ENCODE data around the gene ZC3H7B.
"Not testable (repeated sequence)": the region's sequence is repeated elsewhere in the genome, so short reads cannot be mapped to it uniquely, and the experiment has no call there.

The ZC3H7B gene

GRCh38 chr22:41285820-41286638 is 15.3 kb upstream of the ZC3H7B start, which contains the start of gene RANGAP1:
TSS of gene RANGAP1 (minus strand) at chr22:41286187. CDS start at chr22:41281044, 5,143 bp downstream.
- peak; percentile 96 for DNase-seq (ENCODE audit: low read depth)

GRCh38 chr22:41286639-41287091 is 14.7 kb upstream of the ZC3H7B start:
- peak; percentile 16 for DNase-seq (ENCODE audit: low read depth)

DNA sequence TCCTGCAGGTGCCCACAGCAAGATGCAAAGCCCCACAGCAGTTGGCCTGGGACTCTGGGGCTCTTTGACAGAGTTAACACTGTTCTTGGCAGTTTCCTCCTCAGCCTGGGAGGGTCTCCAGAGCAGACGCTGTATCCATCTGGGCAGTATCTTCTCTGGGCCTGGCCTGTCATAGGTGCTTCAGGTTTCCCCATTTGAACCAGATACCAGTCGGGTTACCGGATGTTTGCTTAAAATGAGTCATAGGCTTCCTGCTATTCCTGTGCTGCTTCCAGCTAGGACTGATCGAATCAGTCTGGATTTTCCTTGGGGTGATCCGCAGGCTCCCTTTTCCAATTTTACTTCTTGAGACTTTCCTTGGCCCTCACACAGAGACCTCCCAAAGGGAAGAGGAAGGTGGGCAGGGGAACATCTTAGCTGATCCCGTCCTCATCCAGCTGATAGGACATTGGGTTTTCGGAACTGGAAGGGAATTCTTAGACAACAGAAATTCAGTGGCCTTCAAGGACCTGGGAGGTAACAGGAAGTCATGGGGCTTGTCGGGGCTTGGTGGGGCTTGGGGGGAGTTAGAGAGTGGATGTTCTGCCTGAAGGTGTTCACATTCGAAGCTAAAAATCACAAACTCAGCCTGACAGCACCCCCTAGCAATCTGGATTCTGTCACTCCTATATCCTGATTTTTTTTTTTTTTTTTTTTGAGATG is 12.9 kb upstream of the ZC3H7B start:
- no peak for DNase-seq (ENCODE audit: low read depth)

- no peak for DNase-seq (ENCODE audit: low read depth)
Measured at GRCh38 chr22:41289671-41290070, 11.7 kb upstream of the ZC3H7B start.

DNA sequence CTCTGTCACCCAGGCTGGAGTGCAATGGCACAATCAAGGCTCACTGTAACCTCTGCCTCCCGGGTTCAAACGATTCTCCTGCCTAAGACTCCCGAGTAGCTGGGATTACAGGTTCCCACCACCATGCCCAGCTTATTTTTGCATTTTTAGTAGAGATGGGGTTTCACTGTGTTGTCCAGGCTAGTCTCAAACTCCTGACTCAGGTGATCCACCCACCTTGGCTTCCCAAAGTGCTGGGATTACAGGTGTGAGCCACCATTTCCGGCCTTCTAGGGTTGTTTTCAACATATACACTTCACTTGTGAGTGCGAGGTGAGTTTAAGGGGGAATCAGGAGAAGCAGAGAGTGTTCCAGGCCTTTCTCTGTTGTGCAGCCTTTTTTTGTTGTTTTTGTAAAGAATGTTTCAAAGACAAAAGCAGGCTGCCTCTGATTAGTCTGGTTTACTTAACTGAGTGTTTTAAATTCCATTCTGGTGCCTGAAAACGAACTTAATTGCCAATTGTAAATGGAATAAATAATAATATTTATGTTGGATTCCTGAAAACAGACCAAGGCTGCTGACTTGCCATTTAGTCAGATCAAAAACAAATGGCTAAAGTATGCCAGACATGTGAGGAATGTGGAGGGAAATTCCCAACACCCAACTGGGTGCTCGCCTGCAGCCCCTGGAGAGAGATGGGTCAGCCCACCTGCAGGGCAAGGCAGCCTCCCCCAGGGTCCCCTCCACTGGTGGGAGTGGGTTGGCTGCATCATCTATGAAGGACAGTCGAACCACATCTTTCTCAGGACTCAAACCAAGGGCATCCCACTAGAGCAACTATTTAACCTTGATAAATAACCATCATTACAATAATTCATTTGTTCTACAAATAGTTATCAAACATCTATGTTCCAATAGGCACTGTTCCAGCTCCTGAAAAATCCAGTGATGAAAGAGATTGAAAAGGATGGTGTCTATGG is 10.8 kb upstream of the ZC3H7B start:
- DNase-seq (ENCODE audit: low read depth) = no peak

DNA sequence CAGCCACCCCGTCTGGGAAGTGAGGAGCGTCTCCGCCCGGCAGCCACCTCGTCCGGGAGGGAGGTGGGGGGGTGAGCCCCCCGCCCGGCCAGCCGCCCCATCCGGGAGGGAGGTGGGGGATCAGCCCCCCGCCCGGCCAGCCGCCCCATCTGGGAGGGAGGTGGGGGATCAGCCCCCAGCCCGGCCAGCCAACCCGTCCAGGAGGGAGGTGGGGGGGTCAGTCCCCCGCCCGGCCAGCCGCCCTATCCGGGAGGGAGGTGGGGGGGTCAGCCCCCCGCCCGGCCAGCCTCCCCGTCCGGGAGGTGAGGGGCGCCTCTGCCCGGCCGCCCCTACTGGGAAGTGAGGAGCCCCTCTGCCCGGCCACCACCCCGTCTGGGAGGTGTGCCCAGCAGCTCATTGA is 6.5 kb upstream of the ZC3H7B start:
- DNase-seq (ENCODE audit: low read depth) = not testable (repeated sequence)

GRCh38 chr22:41296826-41297667 is 4.3 kb upstream of the ZC3H7B start:
- DNase-seq (ENCODE audit: low read depth) = no peak

GRCh38 chr22:41300661-41301060 is 664 bp upstream of the ZC3H7B start:
- no peak for DNase-seq (ENCODE audit: low read depth)

DNA sequence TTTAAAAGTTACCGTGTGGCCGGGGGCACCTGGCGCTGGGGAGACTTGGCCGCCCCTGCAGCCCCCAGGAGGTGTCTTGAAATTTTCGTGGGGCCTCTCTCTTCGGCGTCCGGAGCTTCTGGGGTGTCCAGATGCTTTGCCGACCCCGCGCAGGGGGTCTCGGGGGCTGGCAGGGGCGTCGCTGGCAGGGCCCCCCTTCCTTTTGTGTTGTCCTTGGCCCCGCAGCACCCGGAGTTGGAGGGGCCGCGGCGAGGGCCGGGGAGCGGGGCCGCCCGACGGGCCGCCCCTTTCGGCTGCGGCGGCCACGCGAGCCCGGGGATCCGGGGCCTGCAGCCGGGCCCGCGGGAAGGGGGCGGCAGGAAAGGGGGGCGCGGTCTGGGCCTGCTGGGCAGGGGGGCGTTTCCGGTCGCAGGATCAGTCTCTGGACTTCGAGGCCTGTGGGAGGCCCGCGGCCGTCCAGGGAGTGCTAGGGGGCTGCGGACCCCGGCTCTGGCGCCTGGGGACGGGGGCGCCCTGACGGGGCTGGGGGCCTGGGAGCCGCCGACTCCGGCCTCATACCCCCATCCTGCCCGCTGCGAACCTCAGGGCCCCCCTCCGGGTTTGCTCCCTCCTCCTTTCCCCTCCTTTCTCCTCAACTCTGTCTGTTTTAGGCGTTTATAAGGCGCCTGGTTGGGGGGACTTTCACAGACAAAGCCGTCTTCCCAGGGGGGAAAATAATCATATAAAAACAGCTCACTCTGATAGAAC is 869 bp downstream of the ZC3H7B start:
- no peak for DNase-seq (ENCODE audit: low read depth)

DNA sequence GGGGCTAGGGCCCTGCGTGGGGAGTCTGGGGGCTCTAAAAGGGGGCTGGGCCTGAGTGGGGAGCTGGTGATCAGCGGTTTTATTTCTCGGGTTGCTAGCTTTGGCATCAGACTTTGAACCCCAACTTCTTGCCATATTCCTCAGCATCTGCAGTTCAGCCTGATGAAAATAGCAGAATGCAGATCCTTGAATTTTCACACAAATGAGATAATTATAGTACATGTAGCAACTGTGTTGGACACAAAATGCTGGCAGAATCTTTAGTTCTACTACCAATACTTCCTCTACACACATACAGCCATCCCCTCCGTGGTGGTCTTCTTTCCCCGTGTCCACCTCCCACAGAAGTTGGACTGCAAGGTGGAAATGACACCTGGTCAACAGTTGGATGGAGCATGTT is 1.5 kb downstream of the ZC3H7B start:
- no peak for DNase-seq (ENCODE audit: low read depth)

DNA sequence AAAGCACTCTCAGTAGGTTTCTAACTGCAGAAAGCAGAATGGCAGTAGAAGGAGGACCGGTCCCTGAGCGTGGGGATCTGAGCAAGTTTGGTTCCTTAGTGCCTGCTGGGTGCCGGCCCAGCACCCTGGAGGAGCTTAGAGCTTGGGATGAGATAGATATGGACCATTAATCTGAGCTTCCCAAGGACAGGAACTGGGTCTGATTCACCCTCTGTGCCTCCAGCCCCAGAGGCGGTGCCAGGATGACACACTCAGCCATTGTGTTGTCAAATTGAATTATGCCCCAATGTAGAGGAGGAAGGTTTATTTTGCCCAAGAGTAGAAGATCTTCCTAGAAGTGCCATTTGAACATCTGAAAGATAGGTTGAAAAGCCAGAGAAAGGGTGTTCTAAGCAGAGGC is 4.3 kb downstream of the ZC3H7B start:
- no peak for DNase-seq (ENCODE audit: low read depth)

DNA sequence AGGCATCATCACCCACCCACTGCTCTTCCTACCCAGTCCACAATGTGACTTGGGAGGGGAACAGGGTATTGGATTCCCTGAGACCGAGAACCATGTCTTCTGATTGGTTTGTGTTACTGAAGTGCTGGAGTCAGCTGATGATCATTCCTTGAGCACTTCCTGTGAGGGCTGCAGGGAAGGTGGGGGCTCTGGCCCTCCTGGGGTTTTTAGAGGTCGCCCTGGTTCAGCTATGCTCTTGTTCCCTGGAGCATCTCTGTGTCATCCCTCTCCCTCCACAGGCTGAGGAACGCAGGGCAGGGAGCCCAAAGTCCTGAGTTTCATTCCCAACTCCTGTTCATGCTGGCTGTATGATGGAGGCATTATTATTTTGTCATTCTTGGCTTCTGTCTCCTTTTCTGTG is 6.7 kb downstream of the ZC3H7B start:
- no peak for DNase-seq (ENCODE audit: low read depth)

GRCh38 chr22:41308544-41308947 is 7.2 kb downstream of the ZC3H7B start:
- DNase-seq (ENCODE audit: low read depth) = no peak

DNA sequence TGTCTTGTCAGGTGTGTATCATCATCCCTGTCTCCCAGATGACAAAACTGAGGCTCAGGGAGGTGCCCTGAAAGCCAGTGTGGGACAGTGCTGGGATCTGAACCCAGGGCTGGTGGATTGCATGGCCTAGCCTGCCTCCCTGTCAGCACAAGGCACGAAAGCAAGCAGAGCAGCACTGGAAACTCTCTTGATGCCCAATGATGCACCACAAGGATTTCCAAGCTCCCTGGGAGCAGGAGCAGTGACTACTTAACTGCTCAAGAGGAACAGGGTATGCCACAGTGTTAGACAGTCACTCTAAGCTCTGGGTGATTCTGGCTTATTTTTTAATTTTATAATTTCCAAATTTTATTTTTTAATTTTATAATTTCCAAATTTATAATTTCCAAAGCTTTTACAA is 9.0 kb downstream of the ZC3H7B start:
- DNase-seq (ENCODE audit: low read depth) = no peak

- DNase-seq (ENCODE audit: low read depth) = no peak
Measured at GRCh38 chr22:41311487-41311886, 10.2 kb downstream of the ZC3H7B start.

DNA sequence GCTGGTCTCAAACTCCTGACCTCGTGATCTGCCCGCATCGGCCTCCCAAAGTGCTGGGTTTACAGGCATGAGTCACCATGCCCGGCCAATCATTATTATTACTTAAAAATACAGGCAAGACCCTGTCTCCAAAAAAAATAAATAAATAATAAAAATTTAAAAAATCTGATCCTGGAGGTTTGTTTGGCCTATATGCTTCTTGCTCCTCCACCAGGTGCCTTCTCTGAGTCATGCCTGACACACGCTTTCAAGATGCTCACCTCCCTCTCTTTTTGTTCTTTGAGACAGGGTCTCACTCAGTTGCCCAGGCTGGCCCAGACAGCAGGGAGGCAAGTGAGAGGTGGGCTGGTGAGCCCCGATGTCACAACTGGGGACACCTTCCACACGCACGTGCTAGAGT is 13.5 kb downstream of the ZC3H7B start:
- no peak for DNase-seq (ENCODE audit: low read depth)

DNA sequence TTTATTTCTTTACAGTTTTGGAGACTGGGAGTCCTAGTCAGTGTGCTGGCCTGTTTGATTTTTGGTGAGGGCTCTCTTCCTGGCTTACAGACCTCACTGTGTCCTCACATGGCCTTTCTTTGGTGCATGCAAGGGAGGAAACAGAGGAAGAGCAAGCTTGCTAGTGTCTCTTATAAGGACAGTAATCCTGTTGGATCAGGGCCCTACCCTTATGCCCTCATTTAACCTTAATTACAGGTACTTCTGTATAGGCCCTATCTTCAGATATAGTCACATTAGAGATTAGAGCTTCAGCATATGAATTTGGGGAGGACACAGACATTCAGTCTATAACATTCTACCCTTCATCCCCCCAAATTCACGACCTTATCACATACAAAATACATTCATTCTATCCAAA is 14.3 kb downstream of the ZC3H7B start:
- no peak for DNase-seq (ENCODE audit: low read depth)

DNA sequence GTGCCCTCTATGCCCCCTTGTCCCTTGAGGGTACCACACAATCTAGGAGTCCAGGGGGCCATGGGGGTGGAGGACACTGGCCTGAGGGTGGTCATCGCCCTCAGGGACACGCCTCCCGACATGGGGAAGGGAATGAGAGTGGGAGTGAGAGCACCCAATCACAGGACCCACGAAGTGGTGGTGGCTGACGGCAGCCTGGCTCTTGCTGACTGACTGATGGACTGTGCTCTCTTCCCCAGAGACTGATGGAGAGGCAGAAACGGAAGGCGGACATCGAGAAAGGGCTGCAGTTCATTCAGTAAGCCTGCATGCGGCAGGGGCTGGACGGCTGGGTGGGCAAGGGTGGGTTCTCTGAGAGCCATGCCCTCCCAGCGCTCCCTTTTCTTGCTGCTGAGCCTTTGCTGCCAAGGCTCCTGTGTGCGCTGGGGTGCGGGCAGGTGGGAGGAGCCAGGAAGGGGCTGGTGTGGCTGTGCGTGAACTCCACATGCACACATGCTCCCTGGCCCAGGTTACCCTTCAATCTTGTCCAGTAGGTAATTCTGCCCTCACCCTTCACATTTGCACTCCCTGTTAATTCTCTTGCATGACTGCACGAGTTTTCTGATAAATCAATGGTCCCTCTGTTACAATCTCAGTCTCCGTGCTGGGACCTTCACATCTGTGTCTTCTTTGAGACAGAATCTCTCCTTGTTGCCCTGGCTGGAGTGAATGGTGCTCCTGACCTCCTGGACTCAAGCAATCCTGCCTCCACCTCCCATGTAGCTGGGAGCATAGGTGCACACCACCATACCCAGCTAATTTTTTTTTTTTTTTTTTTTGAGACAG is 19.3 kb downstream of the ZC3H7B start:
- DNase-seq (ENCODE audit: low read depth) = no peak

- no peak for DNase-seq (ENCODE audit: low read depth)
Measured at GRCh38 chr22:41324821-41325528, 23.6 kb downstream of the ZC3H7B start.
